Activated CD4-positive, alpha-beta T cell treated with anti-CD3 and anti-CD28 coated beads, Interleukin-2, amount 50 U/mL, for 24 hours (primary cell): ENCODE measurements around the gene KLHL30.

ENCODE experiments used
- DNase-seq, 2 donors: peaks; one replicate each; pipeline ENCODE4 v3.0.0-alpha.2; 2020; ENCODE audit warnings: low read depth in 1 of 2, low spot score in 1 of 2

Gene KLHL30

GRCh38 chr2:238117199-238118154, 21.0 kb upstream of the KLHL30 start:
- DNase-seq = no peak

GRCh38 chr2:238119756-238120462, 18.6 kb upstream of the KLHL30 start:
- DNase-seq = no peak

GRCh38 chr2:238120463-238121298, 17.8 kb upstream of the KLHL30 start:
- no peak for DNase-seq

- no peak for DNase-seq
Measured at GRCh38 chr2:238121511-238122286, 16.8 kb upstream of the KLHL30 start.

- DNase-seq = no peak
Measured at GRCh38 chr2:238122287-238123217, 15.9 kb upstream of the KLHL30 start.

- no peak for DNase-seq
Measured at GRCh38 chr2:238123218-238123971, 15.1 kb upstream of the KLHL30 start.

GRCh38 chr2:238123991-238124470, 14.4 kb upstream of the KLHL30 start:
- no peak for DNase-seq

- no peak for DNase-seq
Measured at GRCh38 chr2:238124488-238125126, 13.9 kb upstream of the KLHL30 start.

GRCh38 chr2:238125127-238125885, 13.2 kb upstream of the KLHL30 start:
- no peak for DNase-seq

- no peak for DNase-seq
Measured at GRCh38 chr2:238126338-238126737, 12.1 kb upstream of the KLHL30 start.

- DNase-seq = no peak
Measured at GRCh38 chr2:238126775-238127164, 11.7 kb upstream of the KLHL30 start.

- DNase-seq = no peak
Measured at GRCh38 chr2:238127165-238128060, 11.1 kb upstream of the KLHL30 start.

GRCh38 chr2:238128061-238128440, 10.4 kb upstream of the KLHL30 start:
- no peak for DNase-seq

- DNase-seq = no peak
Measured at GRCh38 chr2:238128534-238129001, 9.9 kb upstream of the KLHL30 start.

- no peak for DNase-seq
Measured at GRCh38 chr2:238129166-238130010, 9.1 kb upstream of the KLHL30 start.
